Progenitor cell of endocrine pancreas (in vitro differentiated cells): ENCODE results near the gene GMDS. TPM values are rescaled to one million over a fixed set of nuclear protein-coding genes. Genes with fewer than 3 reads are reported as not detected.

Source experiments
- DNase-seq: peaks from one replicate; pipeline ENCODE4 v3.0.0; 2021; ENCODE audit warnings: low spot score; ENCODE audit not compliant: unreplicated experiment
- H3K27ac Mint-ChIP-seq: 2 replicates; pipeline ENCODE4 v1.8.0; 2021; ENCODE audit warnings: mild to moderate bottlenecking, moderate library complexity, mixed read lengths
- H3K27me3 Mint-ChIP-seq: 2 replicates; pipeline ENCODE4 v1.8.0; 2021; ENCODE audit warnings: mixed read lengths
- H3K36me3 Mint-ChIP-seq: 2 replicates; pipeline ENCODE4 v1.8.0; 2022; ENCODE audit warnings: mixed read lengths; ENCODE audit not compliant: insufficient read depth
- H3K4me1 Mint-ChIP-seq: 2 replicates; pipeline ENCODE4 v1.8.0; 2021; ENCODE audit warnings: low read depth, mixed read lengths
- H3K4me3 Mint-ChIP-seq: 2 replicates; pipeline ENCODE4 v1.8.0; 2021; ENCODE audit warnings: low read depth, mild to moderate bottlenecking, moderate library complexity, mixed read lengths
- H3K9me3 Mint-ChIP-seq: 2 replicates; pipeline ENCODE4 v1.8.0; 2021; ENCODE audit warnings: low read depth, mixed read lengths
- total RNA-seq: library from RNA; stranded (reverse); gene quantifications from 2 replicates; pipeline ENCODE4 v1.2.1, GENCODE V29; 2021
- TF ChIP-seq, protein P1 (sequence below): fragments of 200-600 bp; sonication (generic); IDR thresholded peaks from one replicate; pipeline ENCODE4 v1.5.0; 2021; ENCODE audit warnings: antibody characterized with exemption, mild to moderate bottlenecking; ENCODE audit not compliant: unreplicated experiment

Gene GMDS
- total RNA-seq, 1 donor from 2014 or later = 17.2 TPM

DNA sequence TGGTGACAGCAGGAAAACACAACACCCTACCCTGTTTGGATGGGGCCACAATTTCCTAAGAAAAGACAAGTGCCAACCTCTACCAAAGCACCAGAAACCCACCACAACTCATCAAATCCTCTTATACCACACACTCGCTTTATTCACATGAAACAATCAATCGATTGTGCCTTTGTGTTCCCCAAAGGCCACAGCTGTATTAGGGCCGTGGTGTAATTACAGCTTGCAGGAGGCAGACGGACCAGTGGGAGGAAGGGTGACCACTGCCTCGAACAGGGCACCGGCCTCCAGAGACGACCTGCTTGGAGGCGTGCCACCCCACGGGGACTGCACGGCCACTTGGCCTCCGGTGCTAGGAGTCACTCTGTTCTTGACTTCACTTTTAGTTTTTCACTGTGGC, 371.6 kb downstream of the GMDS start:
- H3K9me3 Mint-ChIP-seq = no peaks in the 10 kb centered on the region
- H3K27ac Mint-ChIP-seq = no peak overlapping the region
- TF ChIP-seq, protein P1, sequence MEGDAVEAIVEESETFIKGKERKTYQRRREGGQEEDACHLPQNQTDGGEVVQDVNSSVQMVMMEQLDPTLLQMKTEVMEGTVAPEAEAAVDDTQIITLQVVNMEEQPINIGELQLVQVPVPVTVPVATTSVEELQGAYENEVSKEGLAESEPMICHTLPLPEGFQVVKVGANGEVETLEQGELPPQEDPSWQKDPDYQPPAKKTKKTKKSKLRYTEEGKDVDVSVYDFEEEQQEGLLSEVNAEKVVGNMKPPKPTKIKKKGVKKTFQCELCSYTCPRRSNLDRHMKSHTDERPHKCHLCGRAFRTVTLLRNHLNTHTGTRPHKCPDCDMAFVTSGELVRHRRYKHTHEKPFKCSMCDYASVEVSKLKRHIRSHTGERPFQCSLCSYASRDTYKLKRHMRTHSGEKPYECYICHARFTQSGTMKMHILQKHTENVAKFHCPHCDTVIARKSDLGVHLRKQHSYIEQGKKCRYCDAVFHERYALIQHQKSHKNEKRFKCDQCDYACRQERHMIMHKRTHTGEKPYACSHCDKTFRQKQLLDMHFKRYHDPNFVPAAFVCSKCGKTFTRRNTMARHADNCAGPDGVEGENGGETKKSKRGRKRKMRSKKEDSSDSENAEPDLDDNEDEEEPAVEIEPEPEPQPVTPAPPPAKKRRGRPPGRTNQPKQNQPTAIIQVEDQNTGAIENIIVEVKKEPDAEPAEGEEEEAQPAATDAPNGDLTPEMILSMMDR = no peak
- peaks cover 38% of the 10 kb centered on the region for H3K27me3 Mint-ChIP-seq
- no peak for DNase-seq
- peaks cover 37% of the 10 kb centered on the region for H3K4me1 Mint-ChIP-seq
- H3K4me3 Mint-ChIP-seq = no peak overlapping the region
- H3K36me3 Mint-ChIP-seq = no peaks in the 10 kb centered on the region

DNA sequence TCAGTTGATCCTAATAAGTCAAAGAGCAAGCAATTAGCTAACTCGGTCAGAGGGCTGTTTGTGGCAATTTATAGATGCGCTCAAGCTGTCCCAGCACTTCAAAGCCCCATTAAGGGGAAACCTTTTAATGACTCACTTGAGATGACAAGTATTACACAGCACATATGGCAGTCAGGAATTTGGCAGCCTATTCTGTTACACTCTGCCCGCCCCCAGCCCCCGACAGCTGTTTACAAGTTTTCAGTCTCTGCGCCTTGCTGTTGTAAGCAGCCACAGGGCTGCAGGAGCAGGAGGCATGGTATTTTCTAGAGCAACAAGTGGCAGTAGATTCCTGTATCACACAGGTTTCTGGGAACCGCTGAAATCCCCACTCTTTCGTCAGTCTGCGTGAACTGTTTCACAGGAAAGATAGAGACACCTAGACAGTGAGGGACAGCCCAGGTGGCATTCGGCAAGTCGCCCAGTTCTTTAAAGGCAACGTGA, 372.7 kb downstream of the GMDS start:
- H3K27me3 Mint-ChIP-seq = peaks cover 39% of the 10 kb centered on the region
- H3K27ac Mint-ChIP-seq = no peak overlapping the region
- H3K36me3 Mint-ChIP-seq = no peaks in the 10 kb centered on the region
- no peak overlapping the region for H3K4me3 Mint-ChIP-seq
- TF ChIP-seq, protein P1 = no peak
- DNase-seq = no peak
- no peaks in the 10 kb centered on the region for H3K9me3 Mint-ChIP-seq
- peaks cover 37% of the 10 kb centered on the region for H3K4me1 Mint-ChIP-seq

DNA sequence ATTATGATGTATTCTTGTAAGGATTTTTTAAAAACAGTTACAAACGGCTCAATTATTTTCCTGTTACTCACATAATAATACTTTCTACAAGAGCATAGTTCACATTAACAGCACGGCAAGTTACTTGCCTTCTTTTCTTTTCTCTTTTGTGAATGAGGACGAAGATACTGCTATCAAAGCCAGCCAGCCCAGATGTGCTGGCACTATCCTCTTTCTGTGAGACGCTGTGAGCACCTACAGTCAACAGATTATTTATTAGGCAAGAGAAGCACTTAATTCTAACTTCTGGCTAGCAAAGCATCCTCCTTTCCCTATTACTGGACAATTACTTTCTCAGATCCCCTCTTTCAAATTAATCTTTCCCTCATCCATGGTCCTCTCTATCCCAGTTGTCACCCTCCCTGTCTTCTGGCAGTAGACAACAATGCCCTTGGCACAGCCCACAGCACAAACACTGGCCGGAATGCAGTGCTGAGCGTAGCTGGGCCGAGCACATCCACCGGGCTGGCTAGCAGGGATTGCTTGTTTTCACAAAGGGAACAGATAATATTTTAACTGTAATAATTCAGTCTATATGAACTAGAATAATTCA, 373.6 kb downstream of the GMDS start:
- Mint-ChIP-seq H3K4me1 (peaks cover 44% of the 10 kb centered on the region), H3K27me3 (peaks cover 39% of the 10 kb centered on the region), H3K4me3 (no peak overlapping the region), H3K36me3 (no peaks in the 10 kb centered on the region), H3K27ac (no peak overlapping the region), H3K9me3 (no peaks in the 10 kb centered on the region)
- no peak for DNase-seq
- TF ChIP-seq, protein P1 = no peak

DNA sequence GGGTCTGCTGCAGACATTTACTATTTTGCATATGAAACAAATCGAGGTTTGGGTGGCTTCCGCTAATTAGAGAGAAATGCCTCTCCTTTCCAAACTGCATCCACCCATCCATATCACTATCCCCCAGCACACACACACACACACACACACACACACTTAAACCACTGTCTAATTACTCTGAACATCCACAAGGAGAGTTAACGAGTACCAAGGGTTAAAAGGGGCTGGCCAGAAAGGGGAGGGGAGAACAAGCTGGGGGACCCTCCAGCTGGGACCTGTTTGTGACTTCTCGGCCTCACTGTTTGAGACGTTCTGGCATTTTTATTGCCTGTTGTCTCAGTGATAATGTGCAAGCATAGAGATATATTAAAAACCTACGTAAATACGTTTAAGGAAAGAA, 374.5 kb downstream of the GMDS start:
- H3K27ac Mint-ChIP-seq = no peak overlapping the region
- peaks cover 39% of the 10 kb centered on the region for H3K27me3 Mint-ChIP-seq

DNA sequence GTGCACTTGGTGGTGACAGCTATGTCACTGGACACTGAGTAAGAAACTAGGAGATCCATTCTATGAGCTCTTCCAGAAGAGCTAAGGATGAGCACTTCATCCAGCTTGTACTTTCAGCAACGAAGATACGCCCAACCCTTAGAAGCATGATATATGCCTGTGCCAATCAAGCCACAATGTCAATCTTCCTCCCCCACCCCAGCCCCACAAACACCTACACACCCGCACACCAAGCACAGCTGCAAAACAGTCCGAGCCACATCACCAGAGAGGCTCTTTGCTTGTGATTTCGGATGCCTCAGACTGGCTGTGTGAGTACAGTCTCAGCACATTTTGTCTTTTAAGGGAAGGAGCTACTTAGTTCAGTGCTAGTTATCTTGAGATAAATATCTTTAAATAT, 375.2 kb downstream of the GMDS start:
- Mint-ChIP-seq H3K9me3 (no peaks in the 10 kb centered on the region), H3K4me1 (peaks cover 59% of the 10 kb centered on the region), H3K4me3 (no peak overlapping the region), H3K36me3 (no peaks in the 10 kb centered on the region), H3K27ac (no peak overlapping the region), H3K27me3 (peaks cover 39% of the 10 kb centered on the region)
- TF ChIP-seq, protein P1 = no peak
- DNase-seq = no peak

More for the DNA sequence above, 374.5 kb downstream of the GMDS start:
- TF ChIP-seq, protein P1 = no peak
- Mint-ChIP-seq H3K4me3 (no peak overlapping the region), H3K9me3 (no peaks in the 10 kb centered on the region), H3K4me1 (peaks cover 52% of the 10 kb centered on the region), H3K36me3 (no peaks in the 10 kb centered on the region)
- no peak for DNase-seq
